Activated CD8-positive, alpha-beta T cell treated with anti-CD3 and anti-CD28 coated beads for 36 hours (primary cell): ENCODE measurements around the gene CCDC51. TPM values are rescaled to one million over a fixed set of nuclear protein-coding genes. Genes with fewer than 3 reads are reported as not detected.
"Not testable (repeated sequence)": the region's sequence is repeated elsewhere in the genome, so short reads cannot be mapped to it uniquely, and the experiment has no call there.

ENCODE experiments used
- ATAC-seq: fragments of 200-7000 bp; cut with Tn5 transposase; one replicate; pipeline ENCODE4 v1.10.0; 2021; ENCODE audit warnings: mild to moderate bottlenecking, moderate library complexity
- CTCF ChIA-PET: fragments of 350-600 bp; sonication (Branson Sonifier 250); formaldehyde crosslinking; loops from one replicate; lab custom pipeline; 2021; ENCODE audit warnings: antibody characterized with exemption; lab: Charles Lee
- POLR2A ChIA-PET: fragments of 350-600 bp; sonication (Branson Sonifier 250); formaldehyde crosslinking; loops from one replicate; lab custom pipeline; 2021; ENCODE audit warnings: antibody characterized with exemption; lab: Charles Lee
- DNase-seq: peaks from one replicate; pipeline ENCODE4 v3.0.0-alpha.2; 2020
- H3K27ac Mint-ChIP-seq: one replicate; pipeline ENCODE4 v1.8.0; 2021; ENCODE audit warnings: mild to moderate bottlenecking, mixed read lengths
- H3K27me3 Mint-ChIP-seq: one replicate; pipeline ENCODE4 v1.8.0; 2021; ENCODE audit warnings: mixed read lengths
- H3K36me3 Mint-ChIP-seq: one replicate; pipeline ENCODE4 v1.8.0; 2021; ENCODE audit warnings: low read depth, mixed read lengths
- H3K4me1 Mint-ChIP-seq: one replicate; pipeline ENCODE4 v1.8.0; 2021; ENCODE audit warnings: low read depth, mixed read lengths
- H3K4me3 Mint-ChIP-seq: one replicate; pipeline ENCODE4 v1.8.0; 2021; ENCODE audit warnings: mild to moderate bottlenecking, moderate library complexity, mixed read lengths
- H3K9me3 Mint-ChIP-seq: one replicate; pipeline ENCODE4 v1.8.0; 2021; ENCODE audit warnings: mixed read lengths
- intact Hi-C: fragments of 100-400 bp; cut with micrococcal nuclease; formaldehyde crosslinking; loops from one replicate; pipeline ENCODE4 v1.10.0; 2022
- total RNA-seq, 2 experiments: library from RNA; stranded (reverse); gene quantifications; one replicate each; pipeline ENCODE4 v1.2.3, GENCODE V29; 2021
- TF ChIP-seq, protein P1 (sequence below): fragments of 200-600 bp; IDR thresholded peaks from one replicate; pipeline ENCODE4 v1.8.0; 2022; ENCODE audit warnings: antibody characterized with exemption, mild to moderate bottlenecking

Gene CCDC51, protein sequence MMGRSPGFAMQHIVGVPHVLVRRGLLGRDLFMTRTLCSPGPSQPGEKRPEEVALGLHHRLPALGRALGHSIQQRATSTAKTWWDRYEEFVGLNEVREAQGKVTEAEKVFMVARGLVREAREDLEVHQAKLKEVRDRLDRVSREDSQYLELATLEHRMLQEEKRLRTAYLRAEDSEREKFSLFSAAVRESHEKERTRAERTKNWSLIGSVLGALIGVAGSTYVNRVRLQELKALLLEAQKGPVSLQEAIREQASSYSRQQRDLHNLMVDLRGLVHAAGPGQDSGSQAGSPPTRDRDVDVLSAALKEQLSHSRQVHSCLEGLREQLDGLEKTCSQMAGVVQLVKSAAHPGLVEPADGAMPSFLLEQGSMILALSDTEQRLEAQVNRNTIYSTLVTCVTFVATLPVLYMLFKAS
- total RNA-seq, result 10 to 100 TPM; 25.3 to 28.3 TPM

DNA sequence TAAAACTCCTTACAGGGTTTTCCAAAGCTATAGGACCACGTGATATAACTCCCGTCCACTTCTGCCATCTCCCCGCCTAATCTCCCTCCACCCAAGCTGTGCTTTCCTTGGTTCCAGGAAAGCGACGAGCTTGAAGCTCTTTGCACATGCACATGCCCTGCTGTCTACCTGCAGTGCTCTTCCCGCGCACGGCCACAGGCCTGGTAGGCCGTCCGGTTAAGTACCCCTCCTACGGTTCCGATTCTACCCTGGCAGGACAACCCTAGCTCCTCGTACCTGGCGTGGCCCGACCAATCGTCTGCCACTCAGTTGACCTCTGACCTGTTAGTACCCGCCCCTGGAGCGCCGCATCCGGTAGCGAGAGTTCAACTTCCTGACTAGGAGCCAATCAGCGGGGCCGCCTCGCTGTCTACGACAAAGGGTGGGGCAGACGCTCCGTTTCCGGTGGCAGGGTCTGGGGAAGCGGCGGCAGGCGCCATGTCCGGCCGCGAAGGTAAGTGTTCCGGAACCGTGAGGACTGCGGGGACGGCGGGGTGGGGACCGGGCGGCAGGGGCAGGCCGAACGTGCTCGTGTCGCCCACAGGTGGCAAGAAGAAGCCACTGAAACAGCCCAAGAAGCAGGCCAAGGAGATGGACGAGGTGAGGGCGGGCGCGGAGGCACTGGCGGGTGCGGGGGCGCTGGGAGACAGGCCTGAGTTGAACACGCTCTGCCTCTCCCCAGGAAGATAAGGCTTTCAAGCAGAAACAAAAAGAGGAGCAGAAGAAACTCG lies at the start of gene CCDC51, which contains the start of gene TMA7:
Gene CCDC51 (minus strand): TSS at position 300 of the 770 bp plus-strand sequence. CDS start 4,991 bp downstream, outside the sequence.
Gene TMA7 (plus strand): TSS at position 438 of the 770 bp plus-strand sequence. CDS start 40 bp downstream, at position 478.
- Mint-ChIP-seq H3K27ac (peak within 1 kb of the TSS; percentile 97), H3K36me3 (peaks cover 35% of the 10 kb centered on the region), H3K27me3 (no peaks in the 10 kb centered on the region), H3K4me3 (peak within 1 kb of the TSS; percentile 89), H3K4me1 (peaks cover 30% of the 10 kb centered on the region), H3K9me3 (no peaks in the 10 kb centered on the region)
- TF ChIP-seq, protein P1, sequence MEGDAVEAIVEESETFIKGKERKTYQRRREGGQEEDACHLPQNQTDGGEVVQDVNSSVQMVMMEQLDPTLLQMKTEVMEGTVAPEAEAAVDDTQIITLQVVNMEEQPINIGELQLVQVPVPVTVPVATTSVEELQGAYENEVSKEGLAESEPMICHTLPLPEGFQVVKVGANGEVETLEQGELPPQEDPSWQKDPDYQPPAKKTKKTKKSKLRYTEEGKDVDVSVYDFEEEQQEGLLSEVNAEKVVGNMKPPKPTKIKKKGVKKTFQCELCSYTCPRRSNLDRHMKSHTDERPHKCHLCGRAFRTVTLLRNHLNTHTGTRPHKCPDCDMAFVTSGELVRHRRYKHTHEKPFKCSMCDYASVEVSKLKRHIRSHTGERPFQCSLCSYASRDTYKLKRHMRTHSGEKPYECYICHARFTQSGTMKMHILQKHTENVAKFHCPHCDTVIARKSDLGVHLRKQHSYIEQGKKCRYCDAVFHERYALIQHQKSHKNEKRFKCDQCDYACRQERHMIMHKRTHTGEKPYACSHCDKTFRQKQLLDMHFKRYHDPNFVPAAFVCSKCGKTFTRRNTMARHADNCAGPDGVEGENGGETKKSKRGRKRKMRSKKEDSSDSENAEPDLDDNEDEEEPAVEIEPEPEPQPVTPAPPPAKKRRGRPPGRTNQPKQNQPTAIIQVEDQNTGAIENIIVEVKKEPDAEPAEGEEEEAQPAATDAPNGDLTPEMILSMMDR, result no peak
- intact Hi-C loops, result loop anchor here (5.0 kb wide), 2 partner anchors 38 to 168 kb away; no protein-coding TSS in a partner anchor
- DNase-seq, result peak; percentile 99
- POLR2A ChIA-PET, result interaction anchor here (0.5 to 1.9 kb wide), 15 partner anchors 10 to 199 kb away, joined by 3 to 8 read pairs (median 4); partner anchors contain the start of genes PLXNB1 and ZNF589
- CTCF ChIA-PET, result interaction anchor here (0.8 to 2.6 kb wide), 19 partner anchors 10 to 245 kb away, joined by 3 to 32 read pairs (median 4); partner anchors contain the start of genes SHISA5 and SLC26A6
- peak; percentile 98 for ATAC-seq

DNA sequence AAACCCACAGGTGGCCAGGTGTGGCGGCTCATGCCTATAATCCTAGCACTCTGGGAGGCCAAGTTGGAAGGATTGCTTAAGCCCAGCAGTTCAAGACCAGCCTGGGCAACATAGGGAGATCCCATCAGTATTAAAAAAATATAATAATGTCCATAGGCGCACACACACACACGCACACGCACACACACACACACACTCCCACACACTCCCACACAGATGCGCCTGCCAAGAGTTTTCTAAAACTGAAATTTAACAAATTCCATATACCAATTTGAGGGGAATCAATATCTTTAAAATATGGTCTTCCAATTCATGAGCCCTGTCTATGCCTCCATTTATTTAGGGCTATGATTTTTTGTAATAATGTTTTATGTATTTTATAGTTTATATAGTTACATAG lies 47.0 kb upstream of the CCDC51 start:
- Mint-ChIP-seq H3K4me1 (no peaks in the 10 kb centered on the region), H3K9me3 (no peaks in the 10 kb centered on the region), H3K27ac (no peak overlapping the region), H3K36me3 (no peaks in the 10 kb centered on the region), H3K27me3 (no peaks in the 10 kb centered on the region), H3K4me3 (no peak overlapping the region)
- CTCF ChIA-PET, result no interaction called here
- ATAC-seq (no peak), DNase-seq (no peak)
- intact Hi-C loops, result no loop called here
- POLR2A ChIA-PET, result no interaction called here
- TF ChIP-seq, protein P1, result no peak

DNA sequence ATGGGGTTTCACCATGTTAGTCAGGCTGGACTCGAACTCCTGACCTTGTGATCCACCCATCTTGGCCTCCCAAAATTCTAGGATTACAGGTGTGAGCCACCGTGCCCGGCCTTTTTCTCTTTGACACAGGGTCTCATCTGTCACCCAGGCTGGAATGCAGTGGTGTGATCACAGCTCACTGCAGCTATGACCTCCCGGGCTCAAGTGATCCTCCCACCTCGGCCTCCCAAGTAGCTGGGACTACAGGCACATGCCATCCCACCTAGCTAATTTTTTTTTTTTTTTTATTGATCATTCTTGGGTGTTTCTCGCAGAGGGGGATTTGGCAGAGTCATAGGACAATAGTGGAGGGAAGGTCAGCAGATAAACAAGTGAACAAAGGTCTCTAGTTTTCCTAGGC lies 42.9 kb upstream of the CCDC51 start:
- intact Hi-C loops, H3K9me3 Mint-ChIP-seq, POLR2A ChIA-PET, H3K36me3 Mint-ChIP-seq, DNase-seq, ATAC-seq, H3K27ac Mint-ChIP-seq, H3K4me3 Mint-ChIP-seq, H3K27me3 Mint-ChIP-seq: not testable (repeated sequence)
- H3K4me1 Mint-ChIP-seq, result peaks cover 21% of the 10 kb centered on the region
- CTCF ChIA-PET, result interaction anchor here (1.0 kb wide), 1 partner anchor 10 kb away, joined by 4 read pairs; no protein-coding TSS in a partner anchor

DNA sequence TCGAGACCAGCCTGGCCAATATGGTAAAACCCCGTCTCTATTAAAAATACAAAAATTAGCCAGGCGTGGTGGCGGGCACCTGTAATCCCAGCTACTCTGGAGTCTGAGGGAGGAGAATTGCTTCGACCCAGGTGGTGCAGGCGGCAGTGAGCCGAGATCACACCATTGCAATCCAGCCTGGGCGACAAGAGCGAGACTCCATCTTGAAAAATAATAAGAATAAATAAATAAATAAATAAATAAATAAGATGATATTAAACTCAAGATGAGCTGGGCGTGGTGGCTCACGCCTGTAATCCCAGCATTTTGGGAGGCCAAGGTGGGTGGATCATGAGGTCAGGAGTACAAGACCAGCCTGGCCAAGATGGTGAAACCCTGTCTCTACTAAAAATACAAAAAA lies 41.0 kb upstream of the CCDC51 start:
- H3K27me3 Mint-ChIP-seq, H3K36me3 Mint-ChIP-seq, DNase-seq, H3K9me3 Mint-ChIP-seq, H3K4me3 Mint-ChIP-seq, ATAC-seq, CTCF ChIA-PET, intact Hi-C loops, H3K27ac Mint-ChIP-seq: not testable (repeated sequence)
- POLR2A ChIA-PET, result interaction anchor here (0.6 to 0.9 kb wide), 2 partner anchors 34 to 166 kb away, joined by 3 read pairs; no protein-coding TSS in a partner anchor
- peaks cover 30% of the 10 kb centered on the region for H3K4me1 Mint-ChIP-seq

DNA sequence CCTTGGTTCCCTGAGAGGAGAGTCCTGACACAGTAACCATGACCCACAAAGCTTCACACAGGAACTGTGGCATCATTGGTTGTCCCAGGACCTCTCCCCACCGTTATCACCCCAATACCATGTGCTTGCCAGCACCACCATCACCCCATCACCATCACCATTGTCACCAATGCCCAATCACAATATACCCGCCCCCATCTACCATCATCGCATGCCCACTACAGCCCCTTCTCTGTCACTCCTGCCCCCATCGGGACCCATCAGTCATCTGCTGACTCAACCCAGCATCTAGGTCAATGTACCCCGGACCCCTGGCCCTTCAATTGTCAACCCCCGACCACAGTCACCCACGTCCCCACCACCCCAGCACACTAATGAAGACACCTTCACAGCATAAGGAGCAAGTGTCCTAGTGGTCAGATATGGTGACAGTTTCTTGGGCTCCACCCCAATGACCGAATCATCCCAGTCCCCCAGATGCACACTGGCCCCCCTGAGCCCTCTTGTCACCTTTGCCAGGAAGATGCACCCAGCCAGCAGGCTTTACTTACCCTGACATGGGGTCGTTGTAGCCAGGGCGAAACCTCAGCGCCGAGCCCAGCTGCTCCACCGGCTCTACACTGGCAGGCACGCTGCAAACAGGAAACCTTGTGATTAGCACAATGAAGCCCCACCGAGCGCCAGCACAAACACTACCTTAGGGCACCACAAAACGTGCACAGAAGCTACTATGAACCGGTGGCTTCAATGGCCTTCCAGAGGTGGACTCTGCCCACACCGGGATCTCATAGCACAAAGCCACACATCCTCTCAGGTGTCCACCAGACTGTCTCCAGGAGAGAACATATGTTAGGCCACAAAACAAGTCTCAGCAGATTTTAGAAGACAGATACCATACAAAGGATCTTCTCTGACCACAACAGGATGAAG lies 39.0 kb upstream of the CCDC51 start:
- Mint-ChIP-seq H3K4me1 (peaks cover 35% of the 10 kb centered on the region), H3K27me3 (no peaks in the 10 kb centered on the region), H3K4me3 (peak overlapping the region; percentile 68), H3K9me3 (no peaks in the 10 kb centered on the region), H3K36me3 (peaks cover 3% of the 10 kb centered on the region), H3K27ac (peak overlapping the region; percentile 98)
- intact Hi-C loops, result no loop called here
- TF ChIP-seq, protein P1, result no peak
- POLR2A ChIA-PET, result interaction anchor here (0.8 to 2.9 kb wide), 3 partner anchors 9 to 25 kb away, joined by 3 to 18 read pairs (median 3); a partner anchor contains a TSS
- ATAC-seq, result peak; percentile 79
- CTCF ChIA-PET, result interaction anchor here (0.7 to 1.8 kb wide), 2 partner anchors 28 to 43 kb away, joined by 3 to 4 read pairs; no protein-coding TSS in a partner anchor
- DNase-seq, result peak; percentile 80
